Activated naive CD8-positive, alpha-beta T cell (primary cell): ENCODE data around the gene CDA.

Experiments used
- H3K27ac Mint-ChIP-seq: one replicate; pipeline ENCODE4 v1.8.0; 2021; ENCODE audit warnings: mixed read lengths
- H3K27me3 Mint-ChIP-seq: one replicate; pipeline ENCODE4 v1.8.0; 2021; ENCODE audit warnings: mixed read lengths
- H3K36me3 Mint-ChIP-seq: one replicate; pipeline ENCODE4 v1.8.0; 2021; ENCODE audit warnings: mixed read lengths
- H3K4me1 Mint-ChIP-seq: one replicate; pipeline ENCODE4 v1.8.0; 2021; ENCODE audit warnings: low read depth, mixed read lengths
- H3K4me3 Mint-ChIP-seq: one replicate; pipeline ENCODE4 v1.8.0; 2021; ENCODE audit warnings: mild to moderate bottlenecking, mixed read lengths
- H3K9me3 Mint-ChIP-seq: one replicate; pipeline ENCODE4 v1.8.0; 2021; ENCODE audit warnings: low read depth, mixed read lengths

CDA gene

DNA sequence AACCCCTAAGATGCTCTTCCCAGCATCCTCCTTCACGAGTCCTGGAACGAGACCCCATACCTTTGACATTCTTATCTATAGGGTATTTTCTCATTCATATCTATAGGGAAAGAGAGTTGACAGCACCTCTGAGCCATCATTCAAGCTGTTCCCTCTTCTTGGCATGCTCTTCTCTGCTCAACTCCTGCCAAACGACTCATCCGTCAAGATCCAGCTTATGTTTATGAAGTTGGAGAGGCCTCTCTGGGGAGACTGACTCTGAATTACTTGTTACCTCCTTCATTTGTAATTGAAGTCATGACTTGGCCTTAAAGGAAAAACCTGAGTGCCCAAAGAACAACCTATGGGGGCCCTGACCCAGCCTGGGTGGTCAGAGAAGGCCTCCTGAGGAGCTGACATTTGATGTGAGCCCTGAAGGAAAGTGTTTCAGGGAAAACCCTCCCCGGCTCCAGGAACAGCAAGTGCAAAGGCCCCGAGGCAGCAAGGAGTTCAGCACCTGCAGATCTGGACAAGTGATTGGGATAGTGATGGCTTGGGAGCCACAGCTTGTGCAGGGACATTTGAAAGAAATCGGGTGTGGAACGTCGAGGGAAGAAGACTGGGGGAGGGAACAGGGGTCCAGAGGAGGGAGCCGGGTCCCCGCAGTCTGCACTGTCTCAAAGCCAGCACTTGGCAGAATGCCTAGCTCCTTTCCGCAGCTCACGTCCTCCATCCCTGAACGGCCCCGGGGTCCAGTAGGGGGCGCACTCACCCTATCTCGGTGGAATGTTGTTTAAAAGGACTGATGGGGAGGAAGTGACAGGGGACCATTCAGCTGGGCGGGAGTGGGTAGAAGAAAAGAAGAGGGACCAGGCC is 14.0 kb upstream of the CDA start:
- Mint-ChIP-seq H3K4me3 (no peak overlapping the region), H3K27ac (no peak overlapping the region), H3K9me3 (no peaks in the 10 kb centered on the region), H3K4me1 (peaks cover 4% of the 10 kb centered on the region), H3K27me3 (peaks cover 18% of the 10 kb centered on the region), H3K36me3 (peaks cover 2% of the 10 kb centered on the region)

DNA sequence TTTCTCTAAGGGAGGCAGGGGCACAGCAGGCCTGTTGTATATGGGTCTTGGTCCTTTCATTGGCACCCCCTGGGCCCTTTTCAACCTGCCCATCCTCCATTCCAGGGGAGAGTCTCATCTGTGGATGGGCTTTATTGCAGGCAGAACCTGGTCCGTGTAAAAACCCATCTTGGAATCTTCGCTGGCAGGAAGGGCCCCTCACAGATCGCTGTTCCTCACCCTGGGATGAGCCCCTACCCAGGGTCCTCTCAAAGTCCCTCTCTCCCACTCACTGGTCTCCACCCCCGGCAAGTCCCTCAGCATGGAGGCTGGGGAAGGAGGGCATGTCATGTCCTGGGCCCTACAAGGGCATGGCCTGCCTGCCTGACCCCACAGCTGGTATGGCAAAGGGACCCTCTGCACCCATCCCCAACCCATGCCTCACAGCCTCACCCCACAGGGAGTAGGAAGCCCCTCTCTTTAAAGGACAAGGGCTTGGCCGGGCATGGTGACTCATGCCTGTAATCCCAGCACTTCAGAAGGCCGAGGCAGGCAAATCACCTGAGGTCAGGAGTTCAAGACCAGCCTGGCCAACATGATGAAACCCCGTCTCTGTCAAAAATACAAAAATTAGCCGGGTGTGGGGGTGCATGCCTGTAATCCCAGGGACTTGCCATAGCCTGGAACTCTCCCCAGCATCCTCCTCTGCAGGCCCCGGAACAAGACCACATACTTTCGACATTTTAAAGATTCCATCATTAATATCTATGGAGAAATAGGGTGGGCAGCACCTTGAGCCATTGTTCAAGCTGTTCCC is 13.2 kb upstream of the CDA start:
- peaks cover 4% of the 10 kb centered on the region for H3K4me1 Mint-ChIP-seq
- no peak overlapping the region for H3K27ac Mint-ChIP-seq
- no peak overlapping the region for H3K4me3 Mint-ChIP-seq
- no peaks in the 10 kb centered on the region for H3K9me3 Mint-ChIP-seq
- peaks cover 18% of the 10 kb centered on the region for H3K27me3 Mint-ChIP-seq
- H3K36me3 Mint-ChIP-seq = no peaks in the 10 kb centered on the region

DNA sequence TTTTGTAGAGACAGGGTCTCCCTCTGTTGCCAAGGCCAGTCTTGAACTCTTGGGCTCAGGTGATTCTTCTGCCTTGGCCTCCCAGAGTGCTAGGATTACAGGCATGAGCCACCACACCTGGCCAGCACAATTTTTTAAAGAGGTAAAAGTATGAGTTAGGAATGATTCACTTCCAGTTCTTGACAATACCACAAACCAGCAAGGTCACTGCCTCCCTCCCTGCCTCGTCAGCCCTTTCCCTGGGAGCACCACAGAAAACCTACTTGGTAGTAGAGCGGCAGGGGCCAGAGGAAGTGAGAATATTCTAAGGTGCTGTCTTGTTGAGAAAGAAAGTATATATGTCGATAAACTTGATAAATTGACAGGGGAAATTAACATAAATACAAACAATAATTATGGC is 10.8 kb upstream of the CDA start:
- Mint-ChIP-seq H3K36me3 (no peaks in the 10 kb centered on the region), H3K27ac (no peak overlapping the region), H3K4me1 (peaks cover 4% of the 10 kb centered on the region), H3K9me3 (no peaks in the 10 kb centered on the region), H3K27me3 (peaks cover 11% of the 10 kb centered on the region), H3K4me3 (no peak overlapping the region)

DNA sequence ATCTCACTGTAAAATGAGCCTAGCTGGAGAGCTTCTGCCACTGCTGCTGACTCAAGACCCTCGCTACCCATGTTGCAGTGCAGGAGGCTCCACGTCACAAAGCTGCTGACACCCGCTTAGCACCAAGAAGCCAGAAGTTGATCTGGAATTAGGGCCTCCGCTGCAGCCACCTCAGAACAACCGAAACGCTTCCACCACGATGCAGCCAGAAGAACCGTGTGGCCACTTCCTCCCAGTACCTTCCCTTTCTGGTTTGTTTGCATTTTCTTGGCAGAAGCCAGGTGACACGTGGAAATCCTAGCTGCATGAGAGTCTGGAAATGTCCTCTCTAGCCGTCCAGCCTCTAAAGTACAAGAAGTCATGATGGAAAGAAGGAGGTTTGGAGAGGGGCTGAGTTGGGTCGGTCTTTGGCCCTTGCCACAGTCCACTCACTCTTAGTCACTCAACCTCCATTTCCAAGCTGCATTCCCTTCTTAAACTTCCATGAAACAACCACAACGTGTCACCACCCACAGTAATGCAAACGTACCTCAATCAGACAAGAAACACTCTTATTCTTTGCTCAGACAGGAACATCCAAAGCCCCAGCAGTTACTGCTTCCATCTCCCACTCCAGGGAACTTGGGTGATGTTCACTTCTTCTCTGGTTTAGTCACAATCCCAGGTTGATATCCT is 10.0 kb upstream of the CDA start:
- H3K36me3 Mint-ChIP-seq = no peaks in the 10 kb centered on the region
- H3K9me3 Mint-ChIP-seq = no peaks in the 10 kb centered on the region
- no peaks in the 10 kb centered on the region for H3K4me1 Mint-ChIP-seq
- no peak overlapping the region for H3K27ac Mint-ChIP-seq
- peaks cover 4% of the 10 kb centered on the region for H3K27me3 Mint-ChIP-seq
- H3K4me3 Mint-ChIP-seq = no peak overlapping the region

DNA sequence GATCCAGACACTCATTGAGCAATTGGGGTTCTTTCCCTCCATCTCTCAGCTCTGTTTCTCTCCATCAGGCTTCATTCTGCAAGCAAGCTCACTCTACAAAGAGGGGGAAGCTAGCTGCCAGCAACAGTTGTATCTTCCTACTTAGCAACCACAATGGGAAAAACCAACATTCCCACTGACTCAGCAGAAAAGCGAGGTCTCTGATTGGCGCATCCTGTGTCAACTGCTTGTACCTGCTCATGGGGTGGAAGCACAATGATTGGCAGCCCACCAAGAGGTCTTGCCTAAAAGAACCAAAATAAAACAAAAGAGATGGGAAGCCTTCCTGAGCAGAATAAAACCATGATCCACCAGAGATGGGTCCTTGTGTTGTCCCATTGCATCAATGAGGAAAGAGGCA is 4.0 kb upstream of the CDA start:
- Mint-ChIP-seq H3K27ac (no peak overlapping the region), H3K27me3 (peaks cover 24% of the 10 kb centered on the region), H3K4me1 (peaks cover 3% of the 10 kb centered on the region), H3K9me3 (no peaks in the 10 kb centered on the region), H3K36me3 (peaks cover 2% of the 10 kb centered on the region), H3K4me3 (no peak overlapping the region)

DNA sequence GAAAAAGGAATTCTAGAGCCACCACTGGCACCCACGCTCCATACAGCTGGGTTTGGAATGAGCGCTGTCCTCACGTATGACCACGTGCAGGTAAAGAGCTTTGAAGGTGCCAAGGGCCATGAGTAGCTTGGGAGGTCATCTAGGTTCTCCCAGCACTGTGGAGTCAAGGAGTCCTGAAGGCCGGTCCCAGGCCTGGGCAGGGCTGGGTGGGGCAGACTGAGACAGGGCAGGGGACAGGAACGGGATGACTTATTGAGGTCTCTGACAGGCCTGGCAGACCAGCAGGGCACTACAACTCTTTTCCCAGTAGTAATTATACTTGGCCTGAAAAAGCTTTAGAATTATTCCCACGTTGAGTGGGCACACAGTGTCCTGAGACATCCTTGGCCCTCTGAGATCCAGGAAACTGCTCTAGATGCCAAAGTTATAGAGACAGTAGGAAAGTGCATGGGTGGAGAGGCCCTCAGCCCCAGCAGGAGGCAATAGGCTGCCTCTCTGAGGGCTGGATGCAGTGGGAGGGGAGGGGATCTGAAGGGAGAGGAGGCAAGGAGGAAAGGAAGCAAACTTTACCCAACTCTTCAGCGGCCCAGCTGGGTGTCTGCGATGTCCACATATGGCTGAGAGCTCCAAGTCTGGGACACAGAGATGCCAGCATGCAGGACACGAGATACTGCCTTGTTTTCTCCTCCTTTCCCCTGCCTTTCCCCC is 1.8 kb upstream of the CDA start:
- Mint-ChIP-seq H3K27me3 (peaks cover 36% of the 10 kb centered on the region), H3K27ac (no peak overlapping the region), H3K4me1 (peaks cover 4% of the 10 kb centered on the region)

DNA sequence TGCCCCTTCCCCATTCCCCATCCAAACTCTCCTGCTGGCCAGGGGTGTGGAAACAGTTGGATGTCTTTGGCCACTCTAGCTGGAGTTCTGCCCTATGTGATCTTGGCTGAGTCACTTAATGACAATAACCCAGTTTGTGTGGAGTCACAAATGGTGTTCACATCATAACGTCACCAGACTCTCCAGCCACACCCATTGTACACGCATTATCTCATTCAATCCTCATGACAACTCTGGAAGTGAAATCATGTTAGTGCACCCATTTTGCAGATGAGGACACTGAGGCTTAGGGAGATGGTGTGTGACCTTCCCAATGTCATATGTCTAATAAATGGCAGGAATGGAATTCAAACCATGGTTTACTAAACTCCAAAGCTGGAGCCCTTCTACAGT is 1.2 kb upstream of the CDA start:
- H3K36me3 Mint-ChIP-seq = peaks cover 2% of the 10 kb centered on the region
- H3K4me3 Mint-ChIP-seq = no peak overlapping the region
- H3K4me1 Mint-ChIP-seq = peaks cover 4% of the 10 kb centered on the region
- no peaks in the 10 kb centered on the region for H3K9me3 Mint-ChIP-seq
- H3K27me3 Mint-ChIP-seq = peaks cover 40% of the 10 kb centered on the region
- no peak overlapping the region for H3K27ac Mint-ChIP-seq

More for the DNA sequence above, 1.8 kb upstream of the CDA start:
- peaks cover 2% of the 10 kb centered on the region for H3K36me3 Mint-ChIP-seq
- H3K4me3 Mint-ChIP-seq = no peak overlapping the region
- no peaks in the 10 kb centered on the region for H3K9me3 Mint-ChIP-seq

DNA sequence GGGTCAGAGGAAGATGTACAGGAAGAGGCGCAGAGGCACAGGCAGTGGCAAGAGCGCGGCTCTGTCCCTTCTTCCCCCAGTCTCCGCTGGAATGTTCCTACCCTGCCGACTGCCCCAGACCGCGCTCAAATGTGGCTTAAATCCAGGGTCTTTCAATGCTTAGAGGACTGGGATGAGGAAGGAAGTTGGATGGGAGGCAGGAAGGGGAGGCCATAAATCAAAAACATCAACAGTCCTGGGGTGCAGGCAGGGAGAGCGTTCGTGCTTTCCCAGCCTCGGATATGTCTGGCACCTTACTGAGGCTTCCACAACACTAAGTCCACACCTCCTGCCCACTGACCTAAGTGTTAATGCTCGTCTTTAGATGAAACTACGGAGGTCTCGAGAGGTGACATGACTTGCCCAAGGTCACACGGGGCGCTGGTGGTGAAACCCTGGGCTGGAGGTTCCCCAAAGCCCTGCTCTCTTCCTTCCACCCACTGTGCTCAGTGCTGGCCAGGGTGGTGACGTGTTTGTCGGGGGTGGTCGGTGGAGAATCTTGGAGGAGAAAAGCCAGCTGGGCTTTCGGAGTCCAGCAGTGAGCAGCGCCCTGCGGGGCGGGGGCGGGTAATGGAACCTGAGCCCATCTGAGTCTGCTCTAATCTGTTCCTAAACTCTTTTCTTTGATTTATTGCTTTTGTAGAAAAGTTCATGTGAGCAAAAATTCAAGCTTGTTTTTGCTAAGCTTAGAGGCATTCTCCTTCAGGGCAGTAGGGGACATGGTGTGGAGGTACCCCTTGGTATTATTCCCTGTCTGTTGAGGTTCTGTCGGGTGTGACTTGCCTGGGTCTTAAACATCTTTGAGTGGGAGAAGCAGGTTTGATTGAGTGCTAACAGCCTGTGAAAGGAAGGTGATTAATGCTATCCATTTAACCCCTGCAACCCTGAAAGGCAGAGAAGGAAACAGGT is 708 bp downstream of the CDA start:
- peaks cover 4% of the 10 kb centered on the region for H3K4me1 Mint-ChIP-seq
- no peak overlapping the region for H3K27ac Mint-ChIP-seq
- no peak overlapping the region for H3K4me3 Mint-ChIP-seq
- peaks cover 38% of the 10 kb centered on the region for H3K27me3 Mint-ChIP-seq
- no peaks in the 10 kb centered on the region for H3K36me3 Mint-ChIP-seq
- no peaks in the 10 kb centered on the region for H3K9me3 Mint-ChIP-seq

DNA sequence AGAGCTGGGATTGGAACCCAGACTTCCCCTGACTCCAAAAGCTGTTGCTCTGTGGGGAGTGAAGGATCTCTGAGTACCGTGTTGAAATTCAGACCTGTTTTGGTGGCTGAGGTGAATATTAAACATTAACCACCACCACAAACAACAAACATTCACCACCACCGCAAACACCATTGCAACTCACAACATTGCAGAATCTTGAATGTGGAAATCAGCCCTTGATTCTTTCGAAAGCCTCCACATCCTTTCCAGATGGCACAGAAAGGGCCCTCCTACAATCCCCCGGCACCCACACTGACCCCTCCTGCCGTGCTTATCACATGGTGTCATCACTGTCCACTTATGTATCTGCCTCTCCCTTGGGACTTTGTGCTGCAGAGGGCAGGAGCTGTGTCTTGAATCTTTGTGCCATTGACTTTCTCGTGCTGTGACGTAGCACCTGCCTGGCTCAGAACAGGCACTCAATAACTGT is 1.4 kb downstream of the CDA start:
- Mint-ChIP-seq H3K27ac (no peak overlapping the region), H3K4me3 (no peak overlapping the region), H3K36me3 (no peaks in the 10 kb centered on the region), H3K9me3 (no peaks in the 10 kb centered on the region), H3K27me3 (peaks cover 38% of the 10 kb centered on the region), H3K4me1 (peaks cover 4% of the 10 kb centered on the region)

DNA sequence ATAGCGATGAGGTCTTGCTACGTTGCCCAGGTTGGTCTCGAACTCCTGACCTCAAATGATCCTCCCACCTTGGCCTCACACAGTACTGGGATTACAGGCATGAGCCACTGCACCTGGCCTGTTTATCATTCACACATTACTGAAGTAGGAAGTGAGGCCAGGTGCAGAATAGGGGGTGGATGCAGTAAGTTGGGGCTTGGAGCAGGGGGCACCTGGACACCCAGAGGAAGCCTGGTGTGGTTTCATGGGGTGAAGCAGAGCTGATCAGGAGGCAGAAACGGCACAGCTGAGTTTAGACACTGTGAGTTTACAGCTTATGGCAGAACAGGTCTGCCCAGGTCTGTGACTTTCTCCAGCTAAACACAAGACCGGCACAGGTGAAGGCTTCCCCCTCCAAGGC is 4.9 kb downstream of the CDA start:
- Mint-ChIP-seq H3K4me1 (peaks cover 2% of the 10 kb centered on the region), H3K4me3 (no peak overlapping the region), H3K36me3 (no peaks in the 10 kb centered on the region), H3K9me3 (no peaks in the 10 kb centered on the region), H3K27me3 (peaks cover 27% of the 10 kb centered on the region), H3K27ac (no peak overlapping the region)

DNA sequence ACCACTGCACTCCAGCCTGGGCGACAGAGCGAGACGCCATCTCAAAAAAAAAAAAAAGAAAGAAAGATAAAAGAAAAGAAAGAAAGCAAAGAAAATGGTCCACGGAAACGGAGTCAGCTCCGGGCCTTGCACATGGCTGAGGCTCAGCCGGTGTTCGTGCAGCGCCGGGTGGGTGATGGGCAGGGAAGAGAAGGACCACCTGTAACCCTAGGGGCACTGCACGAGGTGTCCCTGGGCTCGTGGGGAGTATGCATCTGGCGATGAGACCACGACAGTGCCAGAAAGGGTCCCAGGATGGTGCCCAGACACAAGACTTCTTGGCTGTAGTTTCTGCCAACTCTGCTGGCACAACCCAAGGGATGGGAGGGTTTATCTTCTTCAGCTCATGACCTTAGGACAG is 5.8 kb downstream of the CDA start:
- no peaks in the 10 kb centered on the region for H3K9me3 Mint-ChIP-seq
- H3K36me3 Mint-ChIP-seq = no peaks in the 10 kb centered on the region
- peaks cover 21% of the 10 kb centered on the region for H3K27me3 Mint-ChIP-seq
- H3K4me3 Mint-ChIP-seq = no peak overlapping the region
- H3K27ac Mint-ChIP-seq = no peak overlapping the region
- H3K4me1 Mint-ChIP-seq = peaks cover 2% of the 10 kb centered on the region

DNA sequence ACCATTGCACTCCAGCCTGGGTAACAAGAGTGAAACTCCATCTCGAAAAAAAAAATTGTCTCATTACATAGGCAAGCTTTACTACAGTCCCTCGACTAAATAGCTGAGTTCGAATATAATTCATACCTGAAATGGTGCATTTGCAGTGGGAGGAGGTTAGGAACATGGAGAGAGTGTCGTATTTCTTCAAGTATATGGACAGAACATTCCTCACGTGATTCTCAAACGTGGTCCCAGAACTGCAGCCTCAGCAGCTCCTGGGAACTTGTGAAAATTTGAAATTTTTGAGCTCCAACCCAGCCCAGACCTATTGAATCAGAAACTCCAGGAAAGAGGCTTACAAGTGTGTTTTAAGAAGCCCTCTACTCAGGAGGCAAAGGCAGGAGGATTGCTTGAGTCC is 7.2 kb downstream of the CDA start:
- Mint-ChIP-seq H3K27ac (no peak overlapping the region), H3K4me1 (no peaks in the 10 kb centered on the region), H3K4me3 (no peak overlapping the region), H3K36me3 (no peaks in the 10 kb centered on the region), H3K9me3 (no peaks in the 10 kb centered on the region), H3K27me3 (peaks cover 12% of the 10 kb centered on the region)

DNA sequence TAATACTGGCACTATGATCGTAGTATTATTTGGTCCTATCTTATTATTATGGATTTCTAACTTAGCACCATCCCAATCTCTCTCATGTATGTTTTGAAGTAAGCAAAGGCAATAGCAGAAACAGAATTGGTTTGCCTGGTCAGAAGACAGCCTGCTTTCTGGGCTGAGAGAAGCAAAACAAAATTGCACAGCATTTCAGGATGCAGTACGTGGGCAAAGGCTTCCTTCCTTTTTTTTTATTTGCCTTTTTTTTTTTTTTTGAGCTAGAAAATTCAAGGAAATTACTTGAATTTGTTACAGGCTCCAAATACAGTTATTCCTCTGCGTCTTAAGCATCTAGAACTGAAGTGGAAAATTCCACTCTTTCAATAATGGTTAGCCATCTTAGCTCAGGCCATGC is 8.8 kb downstream of the CDA start:
- H3K27ac Mint-ChIP-seq = no peak overlapping the region
- no peak overlapping the region for H3K4me3 Mint-ChIP-seq
- H3K27me3 Mint-ChIP-seq = peaks cover 3% of the 10 kb centered on the region
- H3K4me1 Mint-ChIP-seq = no peaks in the 10 kb centered on the region
- H3K36me3 Mint-ChIP-seq = no peaks in the 10 kb centered on the region
- no peaks in the 10 kb centered on the region for H3K9me3 Mint-ChIP-seq

DNA sequence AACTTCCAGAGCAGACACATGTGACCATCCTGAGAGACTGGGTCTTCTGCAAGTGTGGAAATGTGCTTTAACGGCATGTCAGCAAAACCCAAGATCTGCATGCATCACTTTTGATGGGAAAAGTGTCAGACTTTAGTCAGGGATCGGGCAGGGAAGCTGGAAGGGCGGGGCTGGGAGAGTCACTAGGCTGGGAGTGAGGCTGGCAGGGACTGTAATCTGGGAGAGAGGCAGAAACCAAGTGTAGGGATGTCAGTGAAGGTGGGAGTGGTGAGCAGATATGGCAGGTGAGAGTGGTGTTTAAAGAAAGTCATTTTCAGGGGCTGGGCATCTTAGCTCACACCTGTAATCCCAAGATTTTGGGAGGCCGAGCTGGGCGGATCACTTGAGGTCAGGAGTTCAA is 11.3 kb downstream of the CDA start:
- no peak overlapping the region for H3K4me3 Mint-ChIP-seq
- peaks cover 6% of the 10 kb centered on the region for H3K27me3 Mint-ChIP-seq
- H3K9me3 Mint-ChIP-seq = no peaks in the 10 kb centered on the region
- H3K4me1 Mint-ChIP-seq = no peaks in the 10 kb centered on the region
- no peak overlapping the region for H3K27ac Mint-ChIP-seq
- peaks cover 3% of the 10 kb centered on the region for H3K36me3 Mint-ChIP-seq
